Upper lobe of right lung (tissue), 1 donor: Measurements from ENCODE around the gene SH3GL3. TPM values are rescaled to one million over a fixed set of nuclear protein-coding genes. Genes with fewer than 3 reads are reported as not detected.
A peak's percentile ranks its signal among the peaks of the same experiment; 100 is the strongest.

Experiments
- ATAC-seq: fragments of 200-7000 bp; cut with Tn5 transposase; one replicate; pipeline ENCODE4 v1.9.1; 2020; ENCODE audit warnings: mild to moderate bottlenecking, moderate library complexity
- DNase-seq: peaks from one replicate; pipeline ENCODE4 v3.0.0-alpha.2; 2020
- H3K27ac ChIP-seq: fragments of 200-600 bp; one replicate; pipeline ENCODE4 v1.8.0; 2022
- H3K27me3 ChIP-seq: fragments of 200-600 bp; one replicate; pipeline ENCODE4 v1.8.0; 2022; ENCODE audit warnings: mild to moderate bottlenecking
- H3K36me3 ChIP-seq: fragments of 200-600 bp; one replicate; pipeline ENCODE4 v1.8.0; 2022
- H3K4me1 ChIP-seq: fragments of 200-600 bp; one replicate; pipeline ENCODE4 v1.8.0; 2022
- H3K4me3 ChIP-seq: fragments of 200-600 bp; one replicate; pipeline ENCODE4 v1.8.0; 2022; ENCODE audit warnings: mild to moderate bottlenecking
- H3K9me3 ChIP-seq: fragments of 200-600 bp; one replicate; pipeline ENCODE4 v1.8.0; 2022
- intact Hi-C: fragments of 100-400 bp; cut with DNase I; formaldehyde crosslinking; loops from one replicate; pipeline ENCODE4 v1.11.0; 2022
- total RNA-seq: library from RNA; stranded (reverse); fragmentation: NEBNext Ultra II Directional; extraction: Animal tissue kit (Norgen Biotek cat#: 25700); gene quantifications from one replicate; pipeline ENCODE4 v1.2.1, GENCODE V29; 2021
- TF ChIP-seq, protein P1 (sequence below): fragments of 200-600 bp; IDR thresholded peaks from one replicate; pipeline ENCODE4 v1.8.0; 2022; ENCODE audit warnings: antibody characterized with exemption
- donor health status: DM: no; HTN: yes; CAD: no; lungs with severe emphysema.

Gene SH3GL3
- total RNA-seq, 1 donor from 2014 or later, result 3.4 TPM

DNA sequence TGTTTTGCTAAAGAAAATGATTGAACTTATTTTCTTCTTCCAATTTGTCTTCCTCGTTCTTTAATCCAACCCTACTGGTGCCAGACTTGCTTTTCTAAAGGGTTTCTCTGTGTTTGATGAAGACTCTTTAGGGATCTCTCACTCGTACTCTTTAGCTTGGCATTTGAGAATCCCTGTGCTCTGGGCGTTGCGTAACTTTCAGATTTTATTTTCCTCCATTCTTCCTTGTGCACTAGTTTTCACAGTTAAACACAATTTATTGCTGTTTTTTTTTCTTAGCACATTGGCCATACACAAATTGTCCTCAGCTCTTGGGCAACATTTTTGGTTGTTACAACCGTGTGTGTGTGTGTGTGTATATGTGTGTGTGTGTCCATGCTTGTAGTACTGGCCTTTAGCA, 111.0 kb downstream of the SH3GL3 start:
- peaks cover 7% of the 10 kb centered on the region for H3K27me3 ChIP-seq
- ATAC-seq, result no peak
- no peaks in the 10 kb centered on the region for H3K9me3 ChIP-seq
- no peaks in the 10 kb centered on the region for H3K36me3 ChIP-seq
- H3K4me1 ChIP-seq, result no peaks in the 10 kb centered on the region
- TF ChIP-seq, protein P1, sequence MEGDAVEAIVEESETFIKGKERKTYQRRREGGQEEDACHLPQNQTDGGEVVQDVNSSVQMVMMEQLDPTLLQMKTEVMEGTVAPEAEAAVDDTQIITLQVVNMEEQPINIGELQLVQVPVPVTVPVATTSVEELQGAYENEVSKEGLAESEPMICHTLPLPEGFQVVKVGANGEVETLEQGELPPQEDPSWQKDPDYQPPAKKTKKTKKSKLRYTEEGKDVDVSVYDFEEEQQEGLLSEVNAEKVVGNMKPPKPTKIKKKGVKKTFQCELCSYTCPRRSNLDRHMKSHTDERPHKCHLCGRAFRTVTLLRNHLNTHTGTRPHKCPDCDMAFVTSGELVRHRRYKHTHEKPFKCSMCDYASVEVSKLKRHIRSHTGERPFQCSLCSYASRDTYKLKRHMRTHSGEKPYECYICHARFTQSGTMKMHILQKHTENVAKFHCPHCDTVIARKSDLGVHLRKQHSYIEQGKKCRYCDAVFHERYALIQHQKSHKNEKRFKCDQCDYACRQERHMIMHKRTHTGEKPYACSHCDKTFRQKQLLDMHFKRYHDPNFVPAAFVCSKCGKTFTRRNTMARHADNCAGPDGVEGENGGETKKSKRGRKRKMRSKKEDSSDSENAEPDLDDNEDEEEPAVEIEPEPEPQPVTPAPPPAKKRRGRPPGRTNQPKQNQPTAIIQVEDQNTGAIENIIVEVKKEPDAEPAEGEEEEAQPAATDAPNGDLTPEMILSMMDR, result no peak
- H3K4me3 ChIP-seq, result no peak overlapping the region
- intact Hi-C loops, result loop anchor here (5.0 kb wide), 1 partner anchor 121 kb away; no protein-coding TSS in a partner anchor
- H3K27ac ChIP-seq, result no peak overlapping the region
- no peak for DNase-seq

DNA sequence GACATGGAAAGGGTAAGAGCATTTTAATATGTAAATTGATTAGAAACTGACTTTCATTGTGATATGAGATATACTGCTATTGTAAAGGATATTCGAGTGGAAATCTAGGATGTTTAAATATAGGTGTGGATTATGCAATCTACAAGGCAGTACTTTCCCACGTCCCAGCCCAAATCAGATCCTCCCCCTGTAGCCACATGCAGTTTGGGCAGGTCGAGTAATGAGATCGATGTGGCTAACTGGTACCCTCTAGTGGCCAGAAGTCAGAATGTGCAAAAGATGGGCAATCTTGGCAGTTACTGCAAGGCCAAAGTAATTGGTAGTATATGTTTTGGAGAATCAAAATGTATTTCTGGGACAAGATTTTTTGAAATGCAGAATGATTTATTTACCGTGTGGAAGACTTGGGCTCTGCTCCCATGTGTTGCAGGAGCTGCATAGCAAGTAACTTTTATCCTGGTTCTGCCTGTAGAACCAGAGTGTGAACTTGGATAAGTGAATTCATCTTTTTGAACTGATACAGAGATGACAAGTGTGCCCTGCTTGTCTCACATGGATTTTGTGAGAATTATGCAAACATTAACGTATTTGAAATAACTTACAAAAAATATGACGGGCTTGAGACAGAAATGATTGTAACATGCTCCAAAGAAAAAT, 112.3 kb downstream of the SH3GL3 start:
- peak; percentile 95 for ATAC-seq
- intact Hi-C loops, result loop anchor here (5.0 kb wide), 1 partner anchor 122 kb away; no protein-coding TSS in a partner anchor

DNA sequence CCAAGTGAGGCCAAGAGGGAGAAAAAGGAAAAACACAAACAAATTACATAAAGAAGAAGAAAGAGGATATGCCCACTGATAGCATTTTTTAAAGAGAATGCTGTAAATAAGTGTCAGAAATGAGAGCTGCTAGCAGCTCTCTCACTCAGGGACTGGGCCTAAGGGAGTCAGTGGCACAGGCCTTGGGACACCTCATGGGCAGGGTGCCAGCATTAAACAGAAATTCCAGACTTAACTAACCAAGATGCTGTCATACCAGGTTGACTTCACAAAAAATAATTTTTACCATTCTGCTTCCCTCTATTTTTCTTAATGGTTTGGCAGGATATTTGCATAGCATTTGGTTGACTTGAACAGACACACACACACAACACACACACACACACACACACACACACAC, 114.5 kb downstream of the SH3GL3 start:
- intact Hi-C loops, result no loop called here
- Histone ChIP-seq H3K27ac (no peak overlapping the region), H3K4me3 (no peak overlapping the region), H3K9me3 (no peaks in the 10 kb centered on the region), H3K36me3 (no peaks in the 10 kb centered on the region), H3K4me1 (no peaks in the 10 kb centered on the region), H3K27me3 (peaks cover 7% of the 10 kb centered on the region)
- TF ChIP-seq, protein P1, result no peak
- no peak for DNase-seq
- ATAC-seq, result no peak

More for the DNA sequence above, 112.3 kb downstream of the SH3GL3 start:
- no peaks in the 10 kb centered on the region for H3K4me1 ChIP-seq
- H3K27me3 ChIP-seq, result peaks cover 7% of the 10 kb centered on the region
- no peaks in the 10 kb centered on the region for H3K36me3 ChIP-seq
- no peak overlapping the region for H3K27ac ChIP-seq
- no peak overlapping the region for H3K4me3 ChIP-seq
- DNase-seq, result no peak
- TF ChIP-seq, protein P1, result peak; percentile 78
- no peaks in the 10 kb centered on the region for H3K9me3 ChIP-seq

DNA sequence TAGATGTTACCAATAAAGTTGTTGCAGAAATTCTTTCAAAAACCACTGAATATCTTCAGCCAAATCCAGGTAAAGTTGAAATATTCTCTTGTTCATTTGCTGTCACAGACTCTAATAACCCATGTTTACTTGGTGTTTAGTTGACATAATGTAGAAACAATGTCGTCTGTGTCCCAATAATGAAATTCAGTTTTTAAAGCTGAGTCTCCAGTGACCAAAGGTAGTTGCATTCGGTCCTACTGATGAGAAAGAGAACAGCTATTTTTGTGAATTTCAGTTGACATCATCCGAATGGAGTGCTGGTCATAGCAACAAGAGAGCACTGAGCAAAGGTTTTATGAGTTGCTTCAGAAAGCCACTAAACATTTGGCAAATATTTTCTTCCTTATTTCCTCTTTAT, 118.0 kb downstream of the SH3GL3 start:
- Histone ChIP-seq H3K27me3 (no peaks in the 10 kb centered on the region), H3K4me3 (no peak overlapping the region), H3K36me3 (no peaks in the 10 kb centered on the region), H3K9me3 (no peaks in the 10 kb centered on the region), H3K27ac (no peak overlapping the region), H3K4me1 (no peaks in the 10 kb centered on the region)
- intact Hi-C loops, result no loop called here
- DNase-seq (no peak), ATAC-seq (no peak)
- TF ChIP-seq, protein P1, result no peak

DNA sequence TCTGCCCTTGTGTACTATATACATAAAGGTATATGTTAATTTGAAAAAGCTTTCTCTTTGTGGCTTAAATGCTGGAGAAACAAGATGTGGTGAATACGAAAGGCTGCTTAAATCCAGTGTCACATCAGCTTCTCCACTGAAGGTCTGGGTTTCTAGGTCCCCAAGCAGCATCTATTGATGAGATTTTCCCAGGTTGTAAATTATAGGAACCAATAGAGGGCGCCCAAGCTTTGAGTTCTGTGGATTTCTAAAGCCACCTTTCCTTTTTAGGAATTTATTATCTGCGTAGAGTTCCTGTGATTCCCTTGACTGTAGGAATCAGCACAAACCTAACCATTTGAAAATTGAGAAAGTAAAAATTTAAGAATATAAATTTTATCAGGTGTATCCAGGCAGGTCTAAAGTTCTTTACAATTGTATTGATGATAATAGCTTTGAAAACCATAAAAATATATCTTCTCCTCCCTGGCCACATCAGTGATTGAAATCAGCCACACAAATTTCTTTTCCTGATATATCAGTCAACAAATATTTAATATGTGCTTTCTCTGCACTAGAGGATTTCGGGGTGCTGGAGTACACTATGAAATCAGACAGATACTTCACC, 118.5 kb downstream of the SH3GL3 start:
- H3K27ac ChIP-seq, result no peak overlapping the region
- ATAC-seq (no peak), DNase-seq (no peak)
- TF ChIP-seq, protein P1, result peak; percentile 58
- H3K36me3 ChIP-seq, result no peaks in the 10 kb centered on the region
- no peaks in the 10 kb centered on the region for H3K4me1 ChIP-seq
- intact Hi-C loops, result no loop called here
- H3K27me3 ChIP-seq, result no peaks in the 10 kb centered on the region
- H3K9me3 ChIP-seq, result no peaks in the 10 kb centered on the region
- H3K4me3 ChIP-seq, result no peak overlapping the region
